Lower lobe of right lung (tissue), 2 donors: ENCODE data around the gene ZNF609. TPM values are rescaled to one million over a fixed set of nuclear protein-coding genes. Genes with fewer than 3 reads are reported as not detected.

Experiments
- ATAC-seq, 2 donors: fragments of 200-7000 bp; cut with Tn5 transposase; one replicate each; pipeline ENCODE4 v1.9.1; 2020 to 2022; ENCODE audit warnings: mild to moderate bottlenecking in 2 of 2, moderate library complexity in 2 of 2
- DNase-seq: peaks from one replicate; pipeline ENCODE4 v3.0.0-alpha.2; 2020
- H3K27ac ChIP-seq: fragments of 200-600 bp; one replicate; pipeline ENCODE4 v1.8.0; 2022
- H3K27me3 ChIP-seq: fragments of 200-600 bp; one replicate; pipeline ENCODE4 v1.8.0; 2022; ENCODE audit warnings: low read depth
- H3K36me3 ChIP-seq: fragments of 200-600 bp; one replicate; pipeline ENCODE4 v1.8.0; 2022; ENCODE audit warnings: mild to moderate bottlenecking
- H3K4me1 ChIP-seq: fragments of 200-600 bp; one replicate; pipeline ENCODE4 v1.8.0; 2022
- H3K4me3 ChIP-seq: fragments of 200-600 bp; one replicate; pipeline ENCODE4 v1.8.0; 2022; ENCODE audit warnings: mild to moderate bottlenecking
- H3K9me3 ChIP-seq: fragments of 200-600 bp; one replicate; pipeline ENCODE4 v1.8.0; 2022
- intact Hi-C: fragments of 100-400 bp; cut with DNase I; formaldehyde crosslinking; loops from one replicate; pipeline ENCODE4 v1.11.0; 2022
- total RNA-seq: library from RNA; stranded (reverse); fragmentation: NEBNext Ultra II Directional; extraction: Animal tissue kit (Norgen Biotek cat#: 25700); gene quantifications from one replicate; pipeline ENCODE4 v1.2.1, GENCODE V29; 2021
- TF ChIP-seq, protein P1 (sequence below): fragments of 200-600 bp; IDR thresholded peaks from one replicate; pipeline ENCODE4 v1.8.0; 2022; ENCODE audit warnings: antibody characterized with exemption, mild to moderate bottlenecking
- donor health status: DM: no; HTN: yes; CAD: no; lungs with severe emphysema.

ZNF609 gene
- total RNA-seq, 1 donor from 2014 or later, result 45.3 TPM

DNA sequence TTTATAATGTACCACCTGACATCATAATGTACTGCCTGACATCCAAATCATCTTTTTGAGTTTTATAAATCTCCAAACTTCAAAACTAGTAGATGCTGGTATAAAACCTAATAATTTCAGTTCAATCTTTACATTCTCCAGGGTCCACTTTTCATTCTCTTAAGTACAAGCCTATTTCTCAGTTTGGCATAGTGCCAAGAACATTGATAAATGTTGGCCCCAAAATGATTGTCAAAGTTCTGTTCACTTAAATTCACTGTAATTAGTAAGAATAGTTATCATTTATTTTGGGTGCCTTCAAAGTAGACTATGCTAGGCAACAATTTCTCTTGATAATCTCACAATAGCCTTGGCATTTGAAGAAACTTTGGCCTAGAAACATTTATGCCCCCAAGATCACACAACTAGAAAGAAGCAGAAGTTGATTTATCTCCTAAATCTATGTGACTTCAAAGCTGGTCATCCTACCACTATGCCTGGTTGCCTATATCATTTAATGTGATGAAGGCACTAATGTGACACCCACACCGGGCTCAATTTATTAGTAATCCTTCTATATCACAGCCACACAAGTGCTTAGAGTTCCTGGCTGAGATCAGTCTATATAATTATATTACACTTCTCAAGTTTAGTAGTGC lies 101.7 kb downstream of the ZNF609 start:
- TF ChIP-seq, protein P1, sequence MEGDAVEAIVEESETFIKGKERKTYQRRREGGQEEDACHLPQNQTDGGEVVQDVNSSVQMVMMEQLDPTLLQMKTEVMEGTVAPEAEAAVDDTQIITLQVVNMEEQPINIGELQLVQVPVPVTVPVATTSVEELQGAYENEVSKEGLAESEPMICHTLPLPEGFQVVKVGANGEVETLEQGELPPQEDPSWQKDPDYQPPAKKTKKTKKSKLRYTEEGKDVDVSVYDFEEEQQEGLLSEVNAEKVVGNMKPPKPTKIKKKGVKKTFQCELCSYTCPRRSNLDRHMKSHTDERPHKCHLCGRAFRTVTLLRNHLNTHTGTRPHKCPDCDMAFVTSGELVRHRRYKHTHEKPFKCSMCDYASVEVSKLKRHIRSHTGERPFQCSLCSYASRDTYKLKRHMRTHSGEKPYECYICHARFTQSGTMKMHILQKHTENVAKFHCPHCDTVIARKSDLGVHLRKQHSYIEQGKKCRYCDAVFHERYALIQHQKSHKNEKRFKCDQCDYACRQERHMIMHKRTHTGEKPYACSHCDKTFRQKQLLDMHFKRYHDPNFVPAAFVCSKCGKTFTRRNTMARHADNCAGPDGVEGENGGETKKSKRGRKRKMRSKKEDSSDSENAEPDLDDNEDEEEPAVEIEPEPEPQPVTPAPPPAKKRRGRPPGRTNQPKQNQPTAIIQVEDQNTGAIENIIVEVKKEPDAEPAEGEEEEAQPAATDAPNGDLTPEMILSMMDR, result no peak
- ATAC-seq, result no peak
- Histone ChIP-seq H3K36me3 (no peaks in the 10 kb centered on the region), H3K27me3 (no peaks in the 10 kb centered on the region), H3K4me3 (no peak overlapping the region), H3K4me1 (peaks cover 10% of the 10 kb centered on the region), H3K27ac (no peak overlapping the region), H3K9me3 (no peaks in the 10 kb centered on the region)
- intact Hi-C loops, result no loop called here
- no peak for DNase-seq

DNA sequence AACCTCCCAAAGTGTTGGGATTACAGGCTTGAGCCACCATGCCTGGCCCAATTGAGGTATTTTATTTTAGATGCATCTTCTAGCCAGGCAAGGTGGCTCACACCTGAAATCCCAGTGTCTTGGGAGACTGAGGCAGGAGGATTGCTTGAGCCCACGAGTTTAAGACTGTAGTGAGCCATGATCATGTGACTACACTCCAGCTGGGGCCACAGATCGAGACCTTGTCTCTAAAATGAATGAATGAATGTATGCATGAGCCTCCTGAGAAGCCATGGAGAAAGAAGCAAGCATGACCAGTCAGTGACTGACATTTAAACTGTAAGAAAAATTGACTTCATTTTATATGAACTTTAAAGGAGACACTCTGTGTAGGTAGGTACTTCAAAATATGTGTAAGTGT lies 105.7 kb downstream of the ZNF609 start:
- Histone ChIP-seq H3K27ac (no peak overlapping the region), H3K4me3 (no peak overlapping the region), H3K27me3 (no peaks in the 10 kb centered on the region), H3K9me3 (no peaks in the 10 kb centered on the region), H3K36me3 (no peaks in the 10 kb centered on the region), H3K4me1 (peaks cover 22% of the 10 kb centered on the region)
- ATAC-seq, result no peak
- DNase-seq, result no peak
- TF ChIP-seq, protein P1, result no peak
- intact Hi-C loops, result no loop called here

DNA sequence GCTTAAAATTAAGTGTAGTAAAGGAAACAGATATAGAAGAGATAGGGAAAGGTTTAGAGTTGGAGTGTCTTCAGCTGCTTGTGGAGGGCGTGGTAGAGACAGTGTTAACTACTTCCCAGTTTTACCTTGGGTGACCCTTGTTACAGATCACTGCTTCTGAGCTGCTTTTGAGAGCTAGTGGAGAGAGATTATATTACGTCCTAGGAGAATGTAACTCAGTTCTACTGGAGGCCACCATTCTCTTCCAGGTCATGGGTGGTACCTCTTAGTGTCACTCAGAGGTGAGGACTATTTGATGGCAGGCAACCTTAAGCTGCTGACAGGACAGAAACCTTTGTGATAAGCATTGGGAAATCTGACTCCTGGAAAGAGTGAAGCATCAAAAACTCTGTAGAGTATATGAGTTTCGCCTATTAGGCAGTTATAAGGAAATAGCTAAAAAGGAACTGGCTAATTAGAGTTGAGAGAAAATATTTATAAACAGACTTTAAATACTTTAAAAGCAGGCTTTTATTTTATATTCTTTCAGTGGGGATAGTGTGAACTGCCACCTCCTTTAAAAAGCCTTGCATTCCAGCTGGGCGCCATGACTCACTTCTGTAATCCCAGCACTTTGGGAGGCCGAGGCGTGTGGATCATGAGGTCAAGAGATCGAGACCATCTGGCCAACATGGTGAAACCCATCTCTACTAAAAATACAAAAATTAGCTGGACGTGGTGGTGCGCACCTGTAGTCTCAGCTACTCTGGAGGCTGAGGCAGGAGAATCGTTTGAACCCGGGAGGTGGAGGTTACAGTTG lies 106.5 kb downstream of the ZNF609 start:
- Histone ChIP-seq H3K27me3 (no peaks in the 10 kb centered on the region), H3K4me3 (no peak overlapping the region), H3K27ac (no peak overlapping the region), H3K9me3 (no peaks in the 10 kb centered on the region), H3K4me1 (peaks cover 22% of the 10 kb centered on the region), H3K36me3 (no peaks in the 10 kb centered on the region)
- DNase-seq (no peak), ATAC-seq (peak; percentile 47 to 53)
- intact Hi-C loops, result no loop called here
- TF ChIP-seq, protein P1, result no peak

DNA sequence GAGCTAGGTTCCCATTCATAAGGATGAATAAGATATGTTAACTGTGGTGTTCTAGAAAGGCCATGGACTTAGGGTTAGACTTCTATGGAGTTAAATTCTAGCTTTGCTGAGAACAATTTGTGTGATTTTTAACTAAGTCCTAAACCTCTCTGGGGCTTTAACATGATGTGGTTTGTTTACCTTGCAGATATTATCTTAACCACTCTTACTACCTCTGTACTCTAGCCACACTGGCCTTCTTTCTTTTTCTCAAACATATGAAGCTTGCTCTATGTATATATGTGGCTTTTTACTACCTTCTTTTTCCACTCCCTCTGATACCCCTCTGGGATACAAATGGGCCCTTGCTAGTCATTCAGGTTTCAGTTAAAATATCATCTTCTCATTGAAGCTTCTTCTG lies 108.4 kb downstream of the ZNF609 start:
- H3K27ac ChIP-seq, result no peak overlapping the region
- ATAC-seq (no peak), DNase-seq (no peak)
- H3K4me1 ChIP-seq, result peaks cover 22% of the 10 kb centered on the region
- TF ChIP-seq, protein P1, result no peak
- intact Hi-C loops, result no loop called here
- H3K4me3 ChIP-seq, result no peak overlapping the region
- no peaks in the 10 kb centered on the region for H3K36me3 ChIP-seq
- no peaks in the 10 kb centered on the region for H3K9me3 ChIP-seq
- H3K27me3 ChIP-seq, result no peaks in the 10 kb centered on the region

DNA sequence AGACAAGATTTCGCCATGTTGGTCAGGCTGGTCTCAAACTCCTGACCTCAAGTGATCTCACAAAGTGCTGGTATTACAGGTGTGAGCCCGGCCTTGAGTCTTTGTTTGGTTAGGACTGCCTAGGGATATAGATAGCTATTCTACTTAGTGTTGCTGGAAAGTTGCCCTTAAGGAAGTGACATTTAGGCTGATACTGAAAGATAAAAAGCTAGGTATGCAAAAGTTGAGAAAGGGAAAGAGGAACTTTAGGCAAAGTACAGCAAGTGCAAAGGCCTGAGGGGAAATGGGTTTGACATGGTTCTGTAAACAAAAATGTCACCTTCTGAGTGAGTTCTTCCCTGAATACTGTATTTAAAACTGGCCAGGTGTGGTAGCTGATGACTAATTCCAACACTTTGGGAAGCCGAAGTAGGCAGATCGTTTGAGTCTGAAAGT lies 111.5 kb downstream of the ZNF609 start:
- no peaks in the 10 kb centered on the region for H3K36me3 ChIP-seq
- peak; percentile 58 to 61 for ATAC-seq
- intact Hi-C loops, result no loop called here
- TF ChIP-seq, protein P1, result no peak
- peaks cover 24% of the 10 kb centered on the region for H3K4me1 ChIP-seq
- no peaks in the 10 kb centered on the region for H3K27me3 ChIP-seq
- no peak overlapping the region for H3K4me3 ChIP-seq
- DNase-seq, result no peak
- no peak overlapping the region for H3K27ac ChIP-seq
- H3K9me3 ChIP-seq, result no peaks in the 10 kb centered on the region
